Measurements from ENCODE around the gene RASAL2. TPM values are rescaled to one million over a fixed set of nuclear protein-coding genes. Genes with fewer than 3 reads are reported as not detected.

RASAL2 gene
- total and polyA plus RNA-seq, 9 of the 15 experiments (the other 6 are each of a cell fraction or from before 2014, with no cell fraction given) = 0.13 to 1.0 (median 0.62) TPM

GRCh38 chr1:178223289-178223688 lies 129.4 kb downstream of the RASAL2 start:
- no TSS peak for BruUV-seq (replicated peaks)
- H3K4me1 ChIP-seq (replicated peaks in 1 of 2; ENCODE audit: control insufficient read depth in 2 of 2, insufficient read depth in 2 of 2, low read length in 2 of 2) = no peaks in the 10 kb centered on the region
- DNase-seq (ENCODE audit: extremely low read depth in 1 of 4, low spot score in 3 of 4) (no peak), FAIRE-seq (no peak), ATAC-seq (no peak)
- in situ Hi-C loops (cut with MboI) (no loop called here), intact Hi-C loops (cut with micrococcal nuclease) (no loop called here)
- no peaks in the 10 kb centered on the region for H3K36me3 ChIP-seq (ENCODE audit: control insufficient read depth, insufficient read depth, low read length)
- H3K79me2 ChIP-seq (ENCODE audit: control insufficient read depth, insufficient read depth, low read length) = no peaks in the 10 kb centered on the region
- 0% methylated on average over 1 of the region's 1 CpG for WGBS (ENCODE audit: insufficient coverage, low coverage, missing lambda C conversion rate)
- TF ChIP-seq CBFA2T2 (conservative IDR thresholded peaks at IDR 0.05) (no peak), ZNF347 (CRISPR knock-in tag; IDR thresholded peaks at IDR 0.05; ENCODE audit: low read depth) (no peak), SMARCB1 (IDR thresholded peaks at IDR 0.05; ENCODE audit: insufficient read length, low read depth) (no peak)
- CTCF ChIA-PET (ENCODE audit: low intra/inter-chr PET ratio) = no interaction called here
- no peaks in the 10 kb centered on the region for H4K20me1 ChIP-seq (replicated peaks; ENCODE audit: control insufficient read depth, insufficient read depth, low read length)
- no peak overlapping the region for H2AFZ ChIP-seq (ENCODE audit: low read depth, low read length)
- H3K9me1 ChIP-seq (ENCODE audit: control insufficient read depth, insufficient read depth, low read length) = no peaks in the 10 kb centered on the region
- H3K4me2 ChIP-seq (ENCODE audit: insufficient read depth, low read length) = no peak overlapping the region
- POLR2A ChIA-PET = no interaction called here
- H3K9me3 ChIP-seq (replicated peaks; ENCODE audit: control insufficient read depth, insufficient read depth, low read depth, low read length) = no peaks in the 10 kb centered on the region
- H3K27me3 ChIP-seq (ENCODE audit: control insufficient read depth in 2 of 2, insufficient read depth in 2 of 2, low read length in 2 of 2) = no peaks in the 10 kb centered on the region
- H3K9ac ChIP-seq (ENCODE audit: insufficient read depth in 1 of 2, low read depth in 2 of 2, low read length in 2 of 2) = no peak overlapping the region
- no peak overlapping the region for H3K27ac ChIP-seq (ENCODE audit: extremely low read depth, low read depth, low read length)
- no peak overlapping the region for H3K4me3 ChIP-seq

GRCh38 chr1:178224358-178224757 lies 130.5 kb downstream of the RASAL2 start:
- CTCF ChIA-PET (ENCODE audit: low intra/inter-chr PET ratio) = no interaction called here
- no peaks in the 10 kb centered on the region for H3K9me3 ChIP-seq (replicated peaks; ENCODE audit: control insufficient read depth, insufficient read depth, low read depth, low read length)
- H4K20me1 ChIP-seq (replicated peaks; ENCODE audit: control insufficient read depth, insufficient read depth, low read length) = no peaks in the 10 kb centered on the region
- H3K4me2 ChIP-seq (ENCODE audit: insufficient read depth, low read length) = no peak overlapping the region
- H3K9me1 ChIP-seq (ENCODE audit: control insufficient read depth, insufficient read depth, low read length) = no peaks in the 10 kb centered on the region
- no peaks in the 10 kb centered on the region for H3K27me3 ChIP-seq (ENCODE audit: control insufficient read depth in 2 of 2, insufficient read depth in 2 of 2, low read length in 2 of 2)
- H2AFZ ChIP-seq (ENCODE audit: low read depth, low read length) = no peak overlapping the region
- no peaks in the 10 kb centered on the region for H3K4me1 ChIP-seq (replicated peaks in 1 of 2; ENCODE audit: control insufficient read depth in 2 of 2, insufficient read depth in 2 of 2, low read length in 2 of 2)
- FAIRE-seq (no peak), DNase-seq (ENCODE audit: extremely low read depth in 1 of 4, low spot score in 3 of 4) (no peak), ATAC-seq (no peak)
- H3K79me2 ChIP-seq (ENCODE audit: control insufficient read depth, insufficient read depth, low read length) = no peaks in the 10 kb centered on the region
- H3K4me3 ChIP-seq = no peak overlapping the region
- intact Hi-C loops (cut with micrococcal nuclease) (no loop called here), in situ Hi-C loops (cut with MboI) (no loop called here)
- no peak overlapping the region for H3K9ac ChIP-seq (ENCODE audit: insufficient read depth in 1 of 2, low read depth in 2 of 2, low read length in 2 of 2)
- H3K27ac ChIP-seq (ENCODE audit: extremely low read depth, low read depth, low read length) = no peak overlapping the region
- POLR2A ChIA-PET = no interaction called here
- WGBS (ENCODE audit: insufficient coverage, low coverage, missing lambda C conversion rate) = 1% methylated on average over 4 of the region's 4 CpGs
- no peaks in the 10 kb centered on the region for H3K36me3 ChIP-seq (ENCODE audit: control insufficient read depth, insufficient read depth, low read length)
- BruUV-seq (replicated peaks) = no TSS peak
- TF ChIP-seq RBM14 (IDR thresholded peaks at IDR 0.05; ENCODE audit: borderline replicate concordance, insufficient read depth, low read depth, low read length) (no peak), ZNF740 (CRISPR knock-in tag; IDR thresholded peaks at IDR 0.05) (no peak), ZNF740 (tag; IDR thresholded peaks at IDR 0.05) (no peak), ILK (tag; IDR thresholded peaks at IDR 0.05; ENCODE audit: borderline replicate concordance, low read depth) (no peak), ZKSCAN3 (CRISPR knock-in tag; IDR thresholded peaks at IDR 0.05) (no peak), GTF2A2 (tag; IDR thresholded peaks at IDR 0.05) (no peak), CHAMP1 (IDR thresholded peaks at IDR 0.05) (no peak), BMI1 (IDR thresholded peaks at IDR 0.05; ENCODE audit: low read length) (no peak), NFE2L1 (tag; IDR thresholded peaks at IDR 0.05; ENCODE audit: borderline replicate concordance, low read depth) (no peak), ZNF316 (IDR thresholded peaks at IDR 0.05) (no peak), MEIS2 (IDR thresholded peaks at IDR 0.05; ENCODE audit: partially characterized antibody) (no peak), HNRNPH1 (optimal IDR thresholded peaks at IDR 0.05; ENCODE audit: low read depth, low read length) (no peak)

Data from K562 (cell line).